Measurements from ENCODE around the gene TMEM158. TPM values are rescaled to one million over a fixed set of nuclear protein-coding genes. Genes with fewer than 3 reads are reported as not detected.

Gene TMEM158
- total and polyA plus RNA-seq, 2 of the 8 experiments (the other 6 are each of a cell fraction or from before 2014, with no cell fraction given), result 6.8 to 30.3 TPM

GRCh38 chr3:45225465-45226205, 452 bp downstream of the TMEM158 start:
- Histone ChIP-seq H2BK15ac (ENCODE audit: low read length) (no peak overlapping the region), H3K36me3 (ENCODE audit: control insufficient read depth in 2 of 4, insufficient read depth in 4 of 4, low read length in 3 of 4) (no peaks in the 10 kb centered on the region), H3K4me2 (ENCODE audit: insufficient read depth in 1 of 2, low read depth in 2 of 2, low read length in 2 of 2) (peak overlapping the region; percentile 69 to 93), H3K4me1 (replicated peaks in 1 of 4; ENCODE audit: control insufficient read depth in 3 of 4, insufficient read depth in 4 of 4, low read length in 3 of 4) (peaks cover 1 to 15% (median 4%) of the 10 kb centered on the region in 4 experiments; a peak in 6 of 7 replicates), H3K56ac (replicated peaks; ENCODE audit: insufficient read length, low read depth, low read length) (no peak overlapping the region), H3K23me2 (ENCODE audit: low read depth, low read length) (peaks cover 7% of the 10 kb centered on the region), H3K4me3 (ENCODE audit: extremely low read depth in 1 of 4, insufficient read depth in 2 of 4, low read depth in 3 of 4, low read length in 4 of 4) (peak overlapping the region; percentile 44 to 95 (median 47)), H2BK5ac (ENCODE audit: low read depth, low read length) (no peak overlapping the region), H3K9ac (replicated peaks in 1 of 4; ENCODE audit: extremely low read depth in 1 of 4, low read depth in 3 of 4, low read length in 3 of 4) (peak overlapping the region in 2 of 4 experiments; percentile 31 to 75; a peak in 2 of 7 replicates), H3K27me3 (replicated peaks in 1 of 4; ENCODE audit: control insufficient read depth in 3 of 4, extremely low read depth in 1 of 4, insufficient read depth in 3 of 4, low read length in 3 of 4) (peaks cover 0 to 5% (median 0%) of the 10 kb centered on the region in 4 experiments; a peak in 2 of 7 replicates), H2AK5ac (ENCODE audit: low read depth, low read length) (no peak overlapping the region), H2AFZ (ENCODE audit: low read length) (no peak overlapping the region), H2BK12ac (ENCODE audit: low read depth, low read length) (no peak overlapping the region), H2BK20ac (ENCODE audit: low read length) (no peak overlapping the region), H3K79me2 (ENCODE audit: control insufficient read depth in 1 of 2, insufficient read depth in 2 of 2, low read length in 2 of 2) (peaks cover 0 to 16% of the 10 kb centered on the region in 2 experiments; a peak in 3 of 4 replicates), H4K20me1 (replicated peaks in 1 of 2; ENCODE audit: control insufficient read depth in 1 of 2, insufficient read depth in 2 of 2, low read length in 2 of 2) (peaks cover 0 to 4% of the 10 kb centered on the region in 2 experiments), H3K9me3 (ENCODE audit: insufficient read depth in 2 of 2, low read depth in 1 of 2, low read length in 1 of 2) (no peaks in the 10 kb centered on the region), H3K79me1 (ENCODE audit: low read depth, low read length) (no peaks in the 10 kb centered on the region), H3K27ac (ENCODE audit: low read depth, low read length) (no peak overlapping the region), H3K4ac (replicated peaks; ENCODE audit: insufficient read length, low read depth, low read length) (no peak overlapping the region), H3K23ac (ENCODE audit: insufficient read length) (no peak overlapping the region), H4K91ac (replicated peaks; ENCODE audit: insufficient read length, low read length) (no peak overlapping the region), H2BK120ac (replicated peaks; ENCODE audit: low read depth, low read length) (no peak overlapping the region), H3K14ac (ENCODE audit: insufficient read length) (no peak overlapping the region), H3K18ac (ENCODE audit: extremely low read depth, low read length) (no peak overlapping the region; the same call in 1 of the 2 replicates), H4K5ac (ENCODE audit: insufficient read length, low read depth, low read length) (no peak overlapping the region), H4K8ac (ENCODE audit: extremely low read depth, insufficient read depth, low read length) (no peak overlapping the region)
- ChIA-PET POLR2A (ENCODE audit: partially characterized antibody) (interaction anchor here (1.2 to 1.6 kb wide), 2 partner anchors 179 to 282 kb away, joined by 3 read pairs; no protein-coding TSS in a partner anchor), CTCF (ENCODE audit: partially characterized antibody) (interaction anchor here (0.6 to 3.9 kb wide), 13 partner anchors 9 to 441 kb away, joined by 3 to 34 read pairs (median 4); no protein-coding TSS in a partner anchor)
- DNase-seq (ENCODE audit: low read depth in 1 of 2, low spot score in 2 of 2), result peak in 1 of 2 experiments; percentile 53
- WGBS, 2 experiments (ENCODE audit: extremely low coverage in 1 of 2, insufficient coverage in 1 of 2, insufficient read length in 1 of 2, insufficient replicate concordance in 2 of 2, low coverage in 1 of 2, low lambda C conversion rate in 2 of 2, missing lambda C conversion rate in 1 of 2), result 3% methylated on average over 36 of the region's 131 CpGs; no CpG with 5 or more reads in 1 of the 2 experiments
- FAIRE-seq, result no peak
- TF ChIP-seq SRF (IDR thresholded peaks at IDR 0.05; ENCODE audit: low read depth, low read length), result no peak
- no peak for TF ChIP-seq JUND (IDR thresholded peaks at IDR 0.05; ENCODE audit: low read length)
- TF ChIP-seq MAX (IDR thresholded peaks at IDR 0.05), result no peak
- TF ChIP-seq GTF2F1 (IDR thresholded peaks at IDR 0.05; ENCODE audit: borderline replicate concordance, low read depth, low read length), result no peak
- TF ChIP-seq SP1 (IDR thresholded peaks at IDR 0.05; ENCODE audit: low read depth, low read length), result no peak
- no peak for TF ChIP-seq YY1 (IDR thresholded peaks at IDR 0.05; ENCODE audit: low read depth, low read length)
- TF ChIP-seq RNF2 (IDR thresholded peaks at IDR 0.05; ENCODE audit: borderline replicate concordance, low read depth, low read length, missing control alignments, poor library complexity, severe bottlenecking), result no peak
- TF ChIP-seq KDM4A (IDR thresholded peaks at IDR 0.05; ENCODE audit: low read depth, low read length, severe bottlenecking), result peak; percentile 40
- 0 out of 4 replicates have a peak, but pooled peaks of 1 of the 2 experiments have one; percentile 9 for TF ChIP-seq SIN3A (conservative IDR thresholded peaks at IDR 0.05 in 1 of 2, IDR thresholded peaks at IDR 0.05 in 1 of 2; ENCODE audit: low read depth in 1 of 2, low read length in 2 of 2)
- no peak for TF ChIP-seq RXRA (IDR thresholded peaks at IDR 0.05; ENCODE audit: insufficient read depth, low read depth, low read length)

Measured in H1 (cell line).